GM12891 (cell line): Measurements from ENCODE around the gene HMCN1.

Source experiments
- DNase-seq: peaks from one replicate; pipeline ENCODE4 v3.0.0; 2011; ENCODE audit warnings: low spot score; ENCODE audit not compliant: insufficient read length
- FAIRE-seq: peaks from 2 replicates; lab custom pipeline; 2011; peaks lifted over from hg19 to GRCh38; lab: Jason Lieb, UNC
- PAX5 ChIP-seq: IDR thresholded peaks from 2 replicates; pipeline ENCODE4 v1.6.1; 2011; ENCODE audit warnings: low read length, moderate library complexity, mild to moderate bottlenecking; ENCODE audit not compliant: insufficient read depth, severe bottlenecking
- POLR2A ChIP-seq: IDR thresholded peaks from 2 replicates; pipeline ENCODE4 v1.6.1; 2011; ENCODE audit warnings: low read depth, low read length, control low read depth
- POLR2AphosphoS5 ChIP-seq: IDR thresholded peaks from 2 replicates; pipeline ENCODE4 v1.6.1; 2011; ENCODE audit warnings: low read depth, low read length, control low read depth
- POU2F2 ChIP-seq: IDR thresholded peaks from 2 replicates; pipeline ENCODE4 v1.6.1; 2011; ENCODE audit warnings: low read depth, mild to moderate bottlenecking, control low read depth, low read length, moderate library complexity
- SPI1 ChIP-seq: IDR thresholded peaks from 2 replicates; pipeline ENCODE4 v1.6.1; 2011; ENCODE audit warnings: low read depth, low read length, control low read depth
- TAF1 ChIP-seq: IDR thresholded peaks from 2 replicates; pipeline ENCODE4 v1.6.1; 2011; ENCODE audit warnings: low read depth, low read length, control low read depth

Gene HMCN1

DNA sequence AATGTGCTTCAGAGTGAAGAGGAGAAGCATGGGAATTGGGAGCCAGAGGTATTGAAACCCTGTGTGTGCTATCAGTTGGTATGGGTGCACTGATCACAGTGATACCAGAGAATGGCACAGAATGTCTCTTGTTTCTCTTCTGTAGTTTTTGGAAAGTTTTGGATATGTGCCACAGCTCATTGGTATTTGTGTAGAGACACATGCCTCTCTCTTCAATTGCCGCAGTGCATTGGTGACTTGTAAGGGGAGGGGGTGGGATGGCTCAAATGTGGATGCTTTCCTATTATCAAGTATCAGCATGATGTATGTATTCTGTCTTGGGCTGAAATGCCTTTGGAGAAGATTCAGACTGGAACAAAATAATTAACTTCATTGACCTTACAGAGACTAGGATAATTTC lies 101.0 kb downstream of the HMCN1 start:
- no peak for DNase-seq
- no peak for FAIRE-seq
- TF ChIP-seq POU2F2 = no peak
- no peak for TF ChIP-seq SPI1

DNA sequence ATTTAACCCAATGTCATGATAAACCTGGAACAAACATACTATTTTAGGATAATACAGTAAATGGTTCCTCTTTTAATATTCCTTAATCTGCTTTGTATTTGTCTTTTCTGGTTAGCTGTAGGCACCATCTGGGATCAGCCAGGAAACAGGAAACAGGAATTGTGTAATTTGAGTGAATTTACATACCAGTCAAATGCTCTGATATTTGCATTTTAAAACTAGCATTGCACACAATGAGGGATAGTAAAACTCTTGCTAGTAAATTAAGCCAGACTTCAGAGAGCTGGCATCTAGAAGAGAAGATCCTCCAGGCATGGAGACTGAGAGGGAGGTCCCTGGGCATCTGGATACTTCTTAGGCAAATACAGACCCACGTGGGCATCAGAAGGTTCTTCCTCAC lies 103.5 kb downstream of the HMCN1 start:
- no peak for DNase-seq
- FAIRE-seq = no peak
- TF ChIP-seq POLR2A (no peak), TAF1 (no peak), POU2F2 (no peak), PAX5 (no peak), POLR2AphosphoS5 (no peak)

DNA sequence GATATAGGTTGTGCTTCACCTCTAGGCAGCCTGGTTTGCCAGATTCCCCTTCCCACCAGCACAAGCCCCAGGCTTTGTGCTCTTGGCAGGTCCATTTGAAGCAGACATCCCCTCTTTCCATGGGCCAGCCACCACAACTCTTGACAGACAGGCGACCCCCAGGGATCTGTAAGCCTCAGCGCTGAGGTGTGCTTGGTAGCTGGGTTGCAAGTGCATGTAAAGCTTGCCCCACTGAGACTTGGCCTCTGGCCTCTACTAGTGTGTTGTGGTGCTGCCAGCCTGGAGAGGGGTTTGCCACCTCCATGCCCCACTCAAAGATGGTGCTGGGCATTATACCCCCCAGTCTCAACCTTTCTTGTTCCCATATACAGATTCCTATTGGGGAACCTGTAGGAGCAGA lies 103.9 kb downstream of the HMCN1 start:
- FAIRE-seq (no peak), DNase-seq (no peak)
- TF ChIP-seq PAX5 (no peak), POLR2AphosphoS5 (no peak), POLR2A (no peak), TAF1 (no peak), SPI1 (no peak), POU2F2 (no peak)

DNA sequence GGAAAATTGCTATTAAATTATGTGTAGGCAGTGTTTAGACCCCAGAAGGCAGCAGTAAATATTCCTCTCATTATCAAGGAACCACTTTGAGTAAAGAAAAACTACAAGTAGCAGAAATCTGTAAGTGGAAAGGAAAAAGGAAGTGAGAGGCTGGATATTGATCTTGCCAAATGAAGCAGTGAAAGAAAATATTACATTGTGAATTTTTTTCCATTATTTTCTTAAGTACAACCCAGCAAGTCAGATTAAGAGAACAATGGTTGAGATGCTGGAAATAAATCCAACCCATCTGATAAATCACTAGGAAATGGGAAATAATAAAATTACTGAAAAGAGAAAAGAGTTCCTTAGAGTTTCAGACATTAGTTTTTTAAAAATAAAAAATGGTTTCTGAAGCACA lies 106.7 kb downstream of the HMCN1 start:
- no peak for DNase-seq
- no peak for FAIRE-seq
- no peak for TF ChIP-seq POLR2A
- no peak for TF ChIP-seq TAF1
- no peak for TF ChIP-seq PAX5
- no peak for TF ChIP-seq SPI1

DNA sequence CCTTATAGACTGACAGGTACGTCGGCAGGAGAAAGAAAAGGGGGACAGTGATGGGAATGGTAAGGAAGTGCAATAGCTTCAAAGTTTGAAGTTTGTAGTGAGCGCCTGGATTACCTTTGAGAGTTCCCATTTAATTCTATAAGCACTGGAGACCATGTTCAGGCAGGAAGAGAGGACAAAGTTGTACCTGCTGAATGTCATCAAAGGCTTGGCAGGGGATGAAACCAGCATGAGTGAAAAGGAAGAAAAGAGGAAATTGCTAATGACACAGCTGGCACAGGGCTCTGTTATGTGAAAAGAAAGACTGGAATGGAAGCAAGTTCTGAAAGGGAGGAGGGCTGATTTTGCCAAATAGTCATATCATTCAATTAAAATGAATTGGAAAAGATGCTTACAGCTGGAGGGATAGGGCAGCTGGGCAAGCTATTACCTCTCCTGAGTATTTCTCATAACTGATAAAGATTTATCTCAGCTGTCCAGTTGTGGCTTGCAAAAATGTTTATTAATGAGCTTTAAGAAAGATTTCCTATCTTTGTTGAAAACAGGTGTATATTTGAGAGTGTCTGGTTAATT lies 109.2 kb downstream of the HMCN1 start:
- TF ChIP-seq POU2F2 (no peak), PAX5 (no peak), TAF1 (no peak), POLR2AphosphoS5 (no peak), POLR2A (no peak), SPI1 (no peak)
- DNase-seq = no peak
- FAIRE-seq = no peak

DNA sequence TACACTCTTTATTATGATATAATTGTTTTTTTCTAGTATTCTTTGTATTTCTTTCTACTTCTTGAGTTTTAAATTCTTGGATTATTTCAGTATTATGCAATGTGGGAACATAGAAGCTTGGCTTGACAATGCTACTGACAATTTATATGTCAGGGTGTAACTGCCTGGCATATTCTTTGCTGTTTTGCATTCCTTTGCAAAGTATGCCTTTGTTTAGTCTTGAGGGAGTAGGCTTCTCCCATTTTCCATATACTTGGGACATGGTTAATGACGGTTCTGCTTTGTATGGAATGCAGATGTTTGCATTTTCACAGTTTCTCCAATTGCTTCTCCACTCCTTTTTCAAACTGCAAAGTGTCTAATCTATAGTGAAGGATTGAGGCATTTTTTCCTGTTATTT lies 109.8 kb downstream of the HMCN1 start:
- TF ChIP-seq POLR2A (no peak), PAX5 (no peak), POLR2AphosphoS5 (no peak), POU2F2 (no peak), SPI1 (no peak), TAF1 (no peak)
- no peak for DNase-seq
- FAIRE-seq = no peak

DNA sequence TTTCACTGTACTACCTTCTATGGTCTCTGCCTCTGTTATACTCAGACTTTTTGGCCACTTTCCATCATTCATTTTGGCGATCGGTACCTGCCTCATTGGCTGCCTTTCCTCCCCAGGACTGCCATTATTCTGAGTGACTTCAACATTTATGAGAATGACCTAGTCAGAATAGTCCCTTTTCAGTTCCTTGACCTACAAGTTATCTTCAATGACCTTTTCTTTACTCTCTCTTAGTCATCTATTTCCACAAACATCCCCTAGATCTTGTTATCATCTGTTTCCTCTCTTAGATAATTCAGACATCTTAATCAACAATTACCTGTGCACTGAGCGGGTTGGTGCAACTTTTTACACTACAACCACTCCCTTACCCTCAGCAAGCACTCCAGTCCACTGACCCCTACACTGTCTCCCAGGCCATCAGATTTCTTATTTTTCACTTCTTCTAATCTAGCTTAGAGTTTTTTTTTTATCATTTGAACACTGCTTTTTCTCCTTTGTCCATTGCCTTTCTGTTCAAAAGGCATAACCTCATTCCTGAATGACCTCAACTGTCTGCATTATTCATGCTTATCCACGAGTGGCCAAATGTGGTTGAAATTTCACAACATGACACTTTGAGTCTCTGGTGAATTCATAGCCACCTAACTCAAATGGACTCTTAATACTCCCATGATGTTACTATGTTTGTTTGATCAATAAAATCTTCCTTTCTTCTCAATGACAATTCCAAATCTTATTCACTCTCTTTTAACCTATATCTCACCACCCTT lies 112.7 kb downstream of the HMCN1 start:
- DNase-seq (no peak), FAIRE-seq (no peak)
- TF ChIP-seq POU2F2 (no peak), TAF1 (no peak), SPI1 (no peak), POLR2AphosphoS5 (no peak), POLR2A (no peak), PAX5 (no peak)

DNA sequence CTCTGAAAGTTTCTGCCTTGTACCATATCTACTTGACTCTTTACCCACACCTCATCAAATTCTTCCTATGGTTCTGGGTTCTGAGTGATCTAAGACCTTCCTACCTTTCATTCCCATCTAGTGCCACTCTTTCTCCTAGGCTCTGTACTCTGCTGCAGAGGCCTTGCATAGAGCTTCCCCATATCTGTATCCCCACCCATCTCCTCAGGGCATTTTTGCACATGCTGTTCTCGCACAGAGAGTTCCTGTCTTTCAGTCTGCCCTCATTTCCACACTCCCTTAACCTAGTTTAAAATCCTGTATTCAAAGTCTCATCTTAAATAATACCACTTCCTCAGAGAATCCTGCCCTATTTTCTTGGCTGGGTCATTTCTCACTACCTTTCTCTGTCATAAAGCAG lies 114.8 kb downstream of the HMCN1 start:
- DNase-seq (no peak), FAIRE-seq (no peak)
- TF ChIP-seq POLR2AphosphoS5 (no peak), SPI1 (no peak), PAX5 (no peak), TAF1 (no peak), POLR2A (no peak), POU2F2 (no peak)

DNA sequence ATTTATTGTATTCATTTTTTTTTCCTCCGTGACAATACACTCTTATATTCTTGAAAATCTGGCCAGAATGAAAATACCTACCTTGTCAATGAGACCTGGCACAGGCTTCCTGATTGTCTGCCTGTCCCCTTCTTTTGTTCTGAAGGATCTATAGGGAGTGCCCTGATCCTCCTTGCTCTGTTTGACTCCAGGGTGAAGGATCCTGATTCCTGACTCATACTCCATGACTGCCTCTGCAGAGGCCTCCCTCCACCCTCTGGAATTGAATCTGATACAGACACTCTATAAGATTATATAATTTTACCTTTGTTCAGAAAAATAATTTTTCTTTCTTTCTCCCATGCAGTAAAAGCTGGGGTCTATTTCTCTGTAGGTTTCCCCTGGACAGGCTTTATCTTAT lies 116.2 kb downstream of the HMCN1 start:
- DNase-seq = no peak
- no peak for FAIRE-seq
- TF ChIP-seq TAF1 = no peak
- TF ChIP-seq POLR2A = no peak
- no peak for TF ChIP-seq POU2F2
- no peak for TF ChIP-seq PAX5
- TF ChIP-seq SPI1 = no peak
- no peak for TF ChIP-seq POLR2AphosphoS5
